Stimulated activated CD4-positive, alpha-beta T cell treated with anti-CD3 and anti-CD28 coated beads, TNF-alpha, amount 100 ng/mL, for 4 hours (primary cell): ENCODE results near the gene GRAMD4.
"Not testable (repeated sequence)": the region's sequence is repeated elsewhere in the genome, so short reads cannot be mapped to it uniquely, and the experiment has no call there.

ENCODE experiments used
- DNase-seq, 3 experiments: peaks; one replicate each; pipeline ENCODE4 v3.0.0-alpha.2; 2020; ENCODE audit warnings: low read depth in 3 of 3

GRAMD4 gene

GRCh38 chr22:46619240-46619829 is 851 bp upstream of the GRAMD4 start:
- DNase-seq: no peak

GRCh38 chr22:46620588-46621242 is 529 bp downstream of the GRAMD4 start:
- no peak for DNase-seq

- DNase-seq: not testable (repeated sequence)
Measured at GRCh38 chr22:46621243-46621930, 1.2 kb downstream of the GRAMD4 start.

- DNase-seq: no peak
Measured at GRCh38 chr22:46622081-46622521, 1.9 kb downstream of the GRAMD4 start.

GRCh38 chr22:46625113-46625842 is 5.1 kb downstream of the GRAMD4 start:
- DNase-seq: no peak

- DNase-seq: no peak
Measured at GRCh38 chr22:46625843-46626349, 5.7 kb downstream of the GRAMD4 start.

GRCh38 chr22:46626356-46626755 is 6.2 kb downstream of the GRAMD4 start:
- no peak for DNase-seq

- DNase-seq: no peak
Measured at GRCh38 chr22:46626911-46627805, 7.0 kb downstream of the GRAMD4 start.

GRCh38 chr22:46627806-46628482 is 7.8 kb downstream of the GRAMD4 start:
- no peak for DNase-seq

GRCh38 chr22:46628756-46629155 is 8.6 kb downstream of the GRAMD4 start:
- no peak for DNase-seq

- DNase-seq: no peak
Measured at GRCh38 chr22:46629291-46629690, 9.1 kb downstream of the GRAMD4 start.

- DNase-seq: no peak
Measured at GRCh38 chr22:46631113-46631512, 10.9 kb downstream of the GRAMD4 start.

- DNase-seq: no peak
Measured at GRCh38 chr22:46632646-46633249, 12.6 kb downstream of the GRAMD4 start.

- no peak for DNase-seq
Measured at GRCh38 chr22:46633334-46633890, 13.2 kb downstream of the GRAMD4 start.

GRCh38 chr22:46634011-46634699 is 14.0 kb downstream of the GRAMD4 start:
- no peak for DNase-seq

GRCh38 chr22:46634973-46635685 is 14.9 kb downstream of the GRAMD4 start:
- DNase-seq: not testable (repeated sequence)

- no peak for DNase-seq
Measured at GRCh38 chr22:46635756-46636155, 15.6 kb downstream of the GRAMD4 start.

- DNase-seq: no peak
Measured at GRCh38 chr22:46636221-46637002, 16.2 kb downstream of the GRAMD4 start.
